Activated CD4-positive, alpha-beta T cell treated with anti-CD3 and anti-CD28 coated beads for 48 hours (primary cell): ENCODE measurements around the gene MYADML2.
"Not testable (repeated sequence)": the region's sequence is repeated elsewhere in the genome, so short reads cannot be mapped to it uniquely, and the experiment has no call there.

Experiments used
- DNase-seq: peaks from one replicate; pipeline ENCODE4 v3.0.0-alpha.2; 2020

The MYADML2 gene

DNA sequence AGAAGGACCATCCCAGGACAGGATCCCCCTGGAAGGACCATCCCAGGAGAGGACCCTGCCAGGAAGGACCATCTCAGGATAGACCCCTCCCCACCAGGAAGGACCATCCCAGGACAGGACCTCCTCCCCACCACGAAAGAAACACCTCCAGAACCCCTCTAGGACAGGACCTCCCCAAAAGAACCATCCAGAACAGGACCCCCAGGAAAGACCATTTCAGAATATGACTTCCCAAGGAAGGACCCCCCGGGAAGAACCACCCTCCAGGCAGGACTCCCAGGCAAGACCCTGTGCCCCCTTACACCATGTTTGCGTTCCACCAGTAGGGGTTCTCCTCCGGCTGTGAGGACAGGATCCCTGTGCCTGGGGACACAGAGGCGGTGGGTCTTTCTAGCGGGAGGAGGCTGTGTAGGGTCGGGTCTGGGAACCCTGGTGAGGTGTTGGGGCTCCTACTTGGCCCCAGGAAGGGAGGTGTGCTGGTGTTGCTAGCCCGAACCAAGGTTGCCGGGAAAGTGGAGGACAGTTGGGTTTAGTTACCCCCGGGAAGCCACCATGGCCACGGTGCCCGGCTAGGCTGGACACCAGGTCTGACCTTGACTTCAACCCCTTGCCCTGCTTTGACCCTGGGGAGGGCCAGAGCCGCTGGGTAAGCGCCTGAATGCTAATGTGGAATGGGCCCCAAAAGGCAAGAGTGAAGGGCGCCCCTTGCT, 11.8 kb upstream of the MYADML2 start:
- DNase-seq, result no peak

DNA sequence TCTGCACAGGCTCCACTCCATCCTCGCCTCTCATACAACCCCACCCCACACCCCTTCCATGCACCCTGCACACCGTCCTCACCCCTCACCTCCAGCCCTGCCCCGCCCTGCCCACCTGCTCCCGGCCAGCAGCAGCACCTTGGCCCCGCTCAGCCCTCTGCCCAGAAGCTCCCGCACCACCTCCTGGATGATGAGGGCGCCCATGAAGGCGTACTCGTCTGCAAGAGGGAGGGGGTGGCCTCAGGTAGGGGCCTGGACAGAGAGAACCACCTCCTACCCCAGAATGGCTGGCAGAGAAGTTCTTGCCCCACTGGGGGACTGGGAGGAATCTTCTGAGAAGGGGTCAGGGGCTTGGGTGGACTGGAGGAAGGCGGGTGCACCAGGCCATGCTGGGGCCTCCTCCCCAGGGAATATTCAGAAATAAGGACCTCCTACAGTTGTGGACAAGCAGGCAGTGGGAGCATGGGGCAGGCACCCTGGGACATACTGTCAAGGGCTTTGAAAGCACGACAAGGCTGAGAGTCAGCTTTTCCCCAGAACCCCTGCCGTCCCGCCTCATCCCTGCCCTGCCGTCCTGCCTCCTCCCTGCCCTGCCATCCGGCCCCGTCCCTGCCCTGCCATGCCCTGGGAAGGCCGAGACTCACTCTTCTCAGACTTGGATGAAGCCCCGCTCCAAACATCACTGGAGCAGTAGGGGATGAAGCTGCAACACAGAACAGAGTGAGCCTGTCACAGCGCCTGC, 10.8 kb upstream of the MYADML2 start:
- no peak for DNase-seq

DNA sequence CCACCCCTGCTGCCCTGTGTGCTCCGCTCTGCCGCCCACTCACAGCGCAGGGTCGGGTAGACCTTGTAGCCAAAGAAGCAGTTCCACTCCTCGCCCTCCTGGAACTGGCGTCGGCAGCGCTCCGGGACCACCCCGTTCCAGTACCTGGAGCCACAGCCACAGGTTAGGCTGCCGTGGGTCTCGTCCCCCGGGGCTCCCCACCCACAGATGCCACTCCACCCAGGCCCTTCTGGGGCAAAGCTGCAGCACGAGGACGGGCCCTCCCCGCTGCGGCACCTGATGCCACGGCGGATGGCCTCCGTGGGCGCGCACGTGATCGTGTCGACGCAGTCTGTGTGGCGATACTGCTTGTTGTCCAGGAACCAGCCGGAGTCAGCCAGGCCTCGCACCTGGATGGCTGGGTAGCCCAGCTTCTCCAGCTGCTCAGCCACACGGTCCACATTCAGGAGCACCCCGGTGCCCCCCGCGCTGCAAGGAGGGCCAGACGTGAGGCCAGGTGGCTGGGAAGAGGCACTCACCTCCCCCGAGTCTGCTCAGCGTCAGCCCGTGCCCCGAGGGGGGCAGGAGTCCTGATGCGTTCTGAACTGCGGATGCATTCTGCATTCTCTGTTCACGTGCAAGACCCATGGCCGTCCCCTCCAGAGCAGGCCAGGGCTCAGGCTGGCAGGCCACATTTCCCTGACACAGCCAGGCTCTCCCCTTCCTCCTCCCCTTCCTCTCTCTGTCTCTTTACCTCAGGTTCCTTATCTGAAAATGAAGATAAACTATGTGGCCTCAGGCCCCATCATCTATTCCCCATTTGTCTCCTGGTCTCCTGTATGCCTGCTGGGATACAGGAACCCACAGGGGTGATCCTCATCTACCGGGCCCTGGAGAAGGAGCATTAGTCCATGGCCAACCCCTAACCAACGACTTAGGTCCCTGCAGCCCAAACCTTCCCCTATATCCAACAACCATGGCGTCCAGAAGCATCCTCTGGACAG, 9.9 kb upstream of the MYADML2 start:
- DNase-seq, result no peak

DNA sequence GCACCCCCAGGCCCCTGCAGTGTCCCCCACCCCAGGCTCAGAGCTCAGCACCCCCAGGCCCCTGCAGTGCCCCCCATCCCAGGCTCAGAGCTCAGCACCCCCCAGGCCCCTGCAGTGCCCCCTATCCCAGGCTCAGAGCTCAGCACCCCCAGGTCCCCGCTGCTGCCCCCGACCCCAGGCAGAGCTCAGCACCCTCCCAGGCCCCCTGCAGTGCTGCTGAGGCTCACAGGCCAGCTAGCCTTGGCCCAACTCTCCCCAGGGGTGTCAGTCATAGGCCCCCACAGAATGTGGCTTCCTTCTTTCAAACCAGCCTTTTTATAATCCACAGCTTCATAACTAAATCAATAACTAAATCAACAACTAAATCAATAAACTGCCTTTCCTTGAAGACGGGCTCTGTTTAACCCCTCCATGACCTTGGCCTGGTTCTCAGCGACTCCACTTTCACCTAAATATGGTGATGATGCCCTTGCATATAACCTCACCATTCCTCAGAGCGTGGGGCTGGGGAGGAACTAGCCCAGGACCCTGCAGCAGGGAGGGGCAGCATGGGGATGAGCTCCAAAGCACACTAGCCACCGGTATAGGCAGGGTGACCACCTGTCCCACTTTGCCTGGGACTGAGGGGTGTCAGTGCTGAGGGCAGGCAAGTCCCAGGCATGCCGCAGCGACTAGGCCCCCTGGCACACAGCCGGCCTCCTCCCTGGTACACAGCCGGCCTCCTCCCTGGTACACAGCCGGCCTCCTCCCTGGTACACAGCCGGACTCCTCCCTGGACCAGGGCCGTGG, 8.9 kb upstream of the MYADML2 start:
- DNase-seq, result no peak

DNA sequence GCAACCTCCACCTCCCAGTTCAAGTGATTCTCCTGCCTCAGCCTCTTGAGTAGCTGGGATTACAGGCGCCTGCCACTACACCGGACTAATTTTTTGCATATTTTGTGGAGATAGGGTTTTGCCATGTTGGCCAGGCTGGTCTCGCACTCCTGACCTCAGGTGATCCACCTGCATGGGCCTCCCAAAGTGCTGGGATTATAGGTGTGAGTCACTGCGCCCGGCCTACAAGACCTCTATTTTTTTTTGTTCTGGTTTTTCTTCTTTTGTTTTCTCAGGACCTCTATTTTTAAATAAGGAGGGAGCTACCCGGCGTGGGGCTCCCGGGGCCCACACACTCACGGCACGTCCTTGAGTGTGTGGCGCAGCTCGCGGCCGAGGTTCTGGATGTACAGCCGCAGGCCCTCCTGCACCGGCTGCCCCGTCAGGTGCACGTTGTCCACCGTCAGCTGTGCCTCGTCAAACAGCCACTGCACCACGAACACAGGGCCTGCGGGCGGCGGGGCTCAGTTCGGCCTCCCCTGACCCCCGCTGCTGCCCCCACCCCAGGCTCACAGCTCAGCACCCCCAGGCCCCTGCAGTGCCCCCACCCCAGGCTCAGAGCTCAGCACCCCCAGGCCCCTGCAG, 8.1 kb upstream of the MYADML2 start:
- no peak for DNase-seq

DNA sequence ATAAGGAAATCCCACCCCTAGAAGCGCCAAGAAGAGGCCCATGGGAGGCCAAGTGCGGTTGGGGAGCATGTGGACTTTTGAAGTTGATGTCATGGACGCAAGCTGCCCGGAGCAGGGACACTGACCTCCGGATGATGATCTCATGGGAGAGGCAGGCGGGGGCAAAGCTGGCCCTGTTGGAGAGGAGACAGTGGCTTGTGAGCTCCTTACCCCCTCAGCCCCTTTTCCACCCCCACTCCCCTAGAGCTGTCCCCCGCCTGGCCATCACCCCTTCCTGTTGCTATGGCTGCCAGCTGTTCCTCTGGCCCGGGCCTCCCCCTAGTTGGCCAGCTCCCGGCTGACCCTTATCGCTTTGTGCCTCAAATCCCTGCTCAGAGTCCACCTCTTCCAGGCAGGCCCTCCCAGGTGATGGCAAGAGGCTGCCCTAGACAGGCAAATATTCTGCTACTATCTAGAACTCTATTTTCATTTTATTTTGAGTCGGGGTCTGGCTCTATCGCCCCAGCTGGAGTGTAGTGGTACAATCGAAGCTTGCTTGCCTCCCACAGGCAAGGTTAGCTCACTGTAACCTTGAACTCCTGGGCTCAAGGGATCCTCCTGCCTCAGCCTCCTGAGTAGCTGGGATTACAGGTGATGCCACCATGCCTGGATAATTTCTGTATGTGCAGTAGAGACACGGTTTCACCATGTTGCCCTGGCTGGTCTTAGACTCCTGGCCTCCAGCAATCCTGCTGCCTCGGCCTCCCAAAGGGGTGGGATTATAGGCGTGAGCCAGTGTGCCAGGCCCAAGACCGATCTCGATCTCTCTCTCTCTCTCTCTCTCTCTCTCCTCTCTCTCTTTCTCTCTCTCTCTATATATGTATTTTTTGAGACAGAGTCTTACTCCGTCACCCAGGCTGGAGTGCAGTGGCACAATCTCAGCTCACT, 7.4 kb upstream of the MYADML2 start:
- no peak for DNase-seq

DNA sequence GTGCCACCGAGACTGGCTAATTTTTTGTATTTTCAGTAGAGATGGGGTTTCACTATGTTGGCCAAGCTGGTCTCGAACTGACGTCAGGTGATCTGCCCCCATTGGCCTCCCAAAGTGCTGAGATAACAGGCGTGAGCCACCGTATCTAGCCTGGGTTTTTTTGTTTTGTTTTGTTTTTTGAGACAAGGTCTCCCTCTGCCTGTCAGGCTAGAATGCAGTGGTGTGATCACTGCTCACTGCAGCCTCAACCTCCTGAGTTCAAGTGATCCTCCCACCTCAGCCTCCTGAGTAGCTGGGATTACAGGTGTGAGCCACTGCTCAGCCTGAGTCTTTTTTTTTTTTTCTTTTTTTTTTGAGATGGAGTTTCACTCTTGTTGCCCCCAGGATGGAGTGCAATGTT, 6.4 kb upstream of the MYADML2 start:
- not testable (repeated sequence) for DNase-seq

DNA sequence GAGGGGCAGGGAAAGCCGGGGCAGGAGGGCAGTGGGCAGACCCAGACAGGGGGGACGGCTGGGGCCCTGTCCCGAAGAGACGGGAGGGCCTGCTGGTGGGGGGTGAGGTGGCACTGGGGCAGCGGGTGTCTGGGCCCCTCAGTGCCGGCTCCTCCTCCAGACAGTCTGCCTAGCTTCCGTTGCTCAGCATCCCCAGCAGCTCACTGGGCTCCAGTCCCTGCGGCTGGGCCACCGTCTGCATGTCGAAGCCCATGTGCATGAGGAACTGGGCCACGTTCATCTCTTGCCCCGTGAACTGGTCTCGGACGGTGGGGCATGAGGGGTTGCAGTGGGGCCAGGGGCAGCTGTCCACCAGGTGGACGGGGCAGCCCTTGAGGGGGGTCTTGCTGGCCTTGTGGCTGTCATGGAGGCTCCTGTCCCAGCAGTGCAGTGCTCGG, 5.8 kb upstream of the MYADML2 start:
- DNase-seq, result no peak

DNA sequence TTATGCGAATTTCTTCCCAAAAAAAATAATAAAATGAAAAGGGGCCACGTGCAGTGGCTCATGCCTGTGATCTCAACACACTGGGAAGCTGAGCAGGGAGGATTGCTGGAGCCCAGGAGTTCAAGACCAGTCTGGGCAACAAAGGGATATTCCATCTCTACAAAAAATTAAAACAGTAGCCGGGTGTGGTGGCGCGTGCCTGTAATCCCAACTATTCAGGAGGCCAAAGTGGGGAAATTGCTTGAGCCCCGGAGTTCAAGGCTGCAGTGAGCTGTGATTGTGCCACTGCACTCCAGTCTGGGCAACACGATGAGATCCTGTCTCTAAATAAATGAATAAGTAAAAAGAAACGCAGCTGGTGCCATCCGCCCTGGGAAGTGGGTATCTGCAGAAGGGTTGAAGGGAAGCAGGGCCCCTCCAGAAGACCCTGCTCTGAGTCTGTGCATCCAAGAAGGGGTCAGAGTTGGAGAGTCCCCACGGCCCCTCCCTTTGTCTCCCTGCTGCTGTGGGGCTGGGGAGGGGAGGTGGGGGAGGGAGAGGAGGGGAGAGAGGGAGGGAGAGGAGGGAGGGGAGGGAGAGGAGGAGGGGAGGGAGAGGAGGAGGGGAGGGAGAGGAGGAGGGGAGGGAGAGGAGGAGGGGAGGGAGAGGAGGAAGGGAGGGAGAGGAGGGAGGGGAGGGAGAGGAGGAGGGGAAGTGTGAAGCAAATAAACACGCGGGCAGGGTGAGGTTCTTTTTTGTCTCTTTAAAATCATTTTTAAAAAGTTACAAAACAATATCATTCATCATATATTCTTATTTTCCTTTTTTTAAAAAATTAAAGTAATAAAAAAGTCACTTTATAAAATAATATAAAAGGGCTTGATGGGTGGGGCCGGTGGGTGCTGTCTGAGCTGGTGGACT, 5.0 kb upstream of the MYADML2 start:
- DNase-seq, result no peak

DNA sequence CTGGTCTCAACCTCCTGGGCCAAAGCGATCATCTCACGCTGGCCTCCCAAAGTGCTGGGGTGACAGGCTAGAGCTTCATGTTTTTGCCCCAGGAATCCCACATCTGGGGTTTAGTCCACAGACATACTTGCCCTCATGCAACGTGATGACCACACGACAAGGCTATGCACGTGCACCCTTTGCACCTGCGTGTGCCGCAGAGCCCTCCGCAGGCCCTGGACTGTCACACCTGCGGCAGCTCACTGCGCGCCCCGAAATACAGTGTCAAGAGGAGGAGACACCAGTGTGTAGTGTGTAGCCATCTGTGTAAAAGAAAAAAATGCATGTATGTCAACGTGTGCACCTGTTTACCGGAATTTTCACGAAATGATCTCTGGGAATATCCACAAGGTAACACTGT, 3.5 kb upstream of the MYADML2 start:
- DNase-seq, result no peak

DNA sequence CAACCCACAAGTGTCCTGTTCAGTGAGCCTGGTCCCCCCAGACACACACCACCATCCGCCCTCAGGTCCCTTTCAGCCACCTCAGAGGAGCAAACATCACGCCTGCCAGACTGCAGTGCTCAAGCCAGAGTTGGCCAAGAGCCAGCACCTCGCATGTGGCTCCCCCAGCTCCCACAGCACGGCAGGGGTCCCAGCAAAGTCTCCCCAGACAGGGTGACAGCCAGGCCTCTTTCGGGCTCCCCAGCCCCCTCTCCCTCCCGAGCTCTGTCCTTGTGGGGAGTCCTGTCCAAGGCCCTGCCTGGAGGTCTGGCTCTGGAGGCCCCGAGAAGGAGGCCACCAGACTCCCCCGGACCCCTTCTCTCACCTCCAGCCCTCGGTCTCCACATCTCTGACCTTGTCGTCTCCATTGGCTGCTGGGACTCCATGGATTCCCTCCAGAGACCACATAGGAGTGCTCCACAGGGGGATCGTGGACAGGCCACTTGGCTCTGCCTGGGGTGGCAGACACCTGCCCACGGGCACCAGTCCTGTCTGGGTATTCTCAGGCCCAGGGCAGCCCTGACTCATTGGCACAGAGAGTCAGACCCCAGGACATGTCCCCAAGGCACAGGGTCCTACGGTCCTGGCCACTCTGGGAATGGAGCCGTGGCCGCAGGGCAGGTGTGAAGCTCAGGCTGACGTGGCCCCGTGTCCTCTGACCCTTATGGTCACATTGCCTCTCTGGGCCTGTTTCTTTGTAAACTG, 1.8 kb upstream of the MYADML2 start:
- DNase-seq, result no peak

DNA sequence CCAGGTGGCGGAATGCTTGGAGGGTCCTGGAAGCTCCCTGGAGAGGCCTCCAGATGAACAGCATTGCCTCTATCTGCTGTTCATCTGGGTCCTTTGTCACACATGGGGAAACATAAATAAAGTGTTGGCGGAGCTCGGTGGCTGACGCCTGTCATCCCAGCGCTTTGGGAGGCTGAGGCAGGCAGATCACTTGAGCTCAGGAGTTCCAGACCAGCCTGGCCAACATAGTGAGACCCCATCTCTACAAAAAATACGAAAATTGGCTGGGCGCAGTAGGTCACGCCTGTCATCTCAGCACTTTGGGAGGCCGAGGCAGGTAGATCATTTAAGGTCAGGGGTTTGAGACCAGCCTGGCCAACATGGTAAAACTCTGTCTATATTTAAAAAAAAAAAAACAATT, 2.2 kb downstream of the MYADML2 start:
- DNase-seq, result no peak

DNA sequence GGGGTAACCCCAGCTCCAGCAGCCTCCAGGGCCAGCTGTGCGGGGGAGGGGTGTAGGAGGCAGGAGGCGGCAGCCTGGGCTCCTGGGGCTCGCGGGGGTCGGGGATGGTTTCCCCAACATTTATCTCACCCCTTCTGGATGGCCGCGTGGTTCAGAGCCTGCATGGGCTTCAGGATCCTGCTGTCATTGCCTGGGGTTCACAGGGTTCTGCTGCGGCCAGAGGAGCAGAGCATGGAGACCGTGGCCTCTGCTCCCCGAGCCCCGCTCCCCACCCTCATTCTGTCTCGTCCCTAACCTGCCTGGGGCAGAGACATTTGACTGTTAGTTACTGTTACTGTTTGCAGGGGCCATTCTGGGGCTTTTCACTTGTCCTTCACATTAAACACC, 4.9 kb downstream of the MYADML2 start:
- DNase-seq, result no peak

DNA sequence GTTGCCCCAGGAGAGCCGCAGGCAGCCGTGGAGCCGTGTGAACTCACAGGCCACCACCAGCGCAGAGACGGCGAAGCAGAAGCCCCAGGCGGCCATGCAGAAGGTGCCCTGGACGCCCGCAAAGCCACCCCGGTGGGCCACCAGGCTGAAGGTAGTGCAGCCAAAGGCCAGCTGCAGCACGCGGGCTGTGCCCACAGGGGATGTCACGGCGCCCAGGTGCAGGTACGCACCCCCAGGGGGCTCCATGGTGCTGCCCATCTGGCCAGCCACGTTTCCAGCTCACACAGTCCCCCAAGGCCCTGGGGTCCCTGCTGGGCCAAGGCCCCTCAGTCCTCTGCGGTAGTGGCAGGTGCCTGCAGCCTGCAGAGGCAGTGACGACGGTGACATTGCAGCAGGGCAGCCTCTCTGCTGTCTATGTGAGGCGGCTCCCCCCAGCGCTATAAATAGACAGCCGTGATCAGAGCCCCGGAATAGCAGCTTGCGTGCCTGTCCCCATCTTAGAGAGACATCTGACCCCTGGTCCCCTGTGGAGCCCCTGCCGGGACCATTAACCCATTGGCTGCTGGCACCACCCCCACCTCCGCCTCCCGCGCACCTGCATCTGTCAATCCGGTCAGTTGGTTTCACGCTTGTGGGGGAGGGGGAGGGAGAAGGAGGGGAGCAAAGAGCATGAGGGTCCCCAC, 5.4 kb downstream of the MYADML2 start:
- DNase-seq, result no peak

DNA sequence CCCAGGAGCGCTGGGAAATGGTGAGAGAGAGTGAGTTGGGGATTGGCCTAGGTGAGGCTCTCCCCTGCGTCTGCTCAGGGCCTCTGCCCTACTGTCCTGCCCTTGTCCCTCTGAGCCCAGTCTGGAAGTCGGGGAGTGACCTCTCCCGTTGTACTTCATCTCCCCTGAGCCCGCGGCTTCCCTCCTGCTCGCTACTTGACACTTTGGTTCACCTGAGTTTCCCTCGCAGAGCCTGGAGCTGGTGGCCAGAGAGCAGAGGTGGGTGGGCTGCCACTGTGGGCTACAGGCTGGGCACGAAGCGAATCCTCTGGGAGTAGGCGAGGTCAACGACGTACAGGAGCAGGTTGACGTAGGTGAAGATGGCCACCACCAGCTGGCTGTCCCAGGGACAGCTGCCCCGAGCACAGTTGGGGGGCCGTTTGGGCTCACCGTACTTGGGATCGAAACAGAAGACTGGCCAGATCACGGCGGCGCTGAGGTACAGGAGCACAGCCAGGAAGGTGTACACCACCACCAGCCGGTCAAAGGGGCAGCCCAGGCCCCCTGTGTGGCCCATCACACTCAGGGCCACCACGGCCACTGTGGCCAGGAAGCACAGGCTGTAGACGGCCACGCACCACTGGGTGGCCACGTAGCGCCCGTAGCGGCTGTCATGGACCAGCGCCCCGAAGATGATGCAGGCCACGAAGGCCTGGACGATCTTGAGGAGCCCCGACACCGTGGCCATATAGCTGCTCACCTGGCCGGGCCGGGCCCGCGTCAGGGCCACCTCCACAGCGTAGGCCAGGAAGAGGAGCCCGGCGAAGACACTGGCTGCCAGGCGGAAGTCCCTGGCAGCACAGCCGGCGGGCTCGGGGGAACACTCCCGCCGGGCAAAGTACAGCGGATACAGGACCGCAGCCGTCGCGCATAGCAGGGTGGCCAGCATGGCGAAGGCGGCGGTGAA, 6.2 kb downstream of the MYADML2 start:
- no peak for DNase-seq

DNA sequence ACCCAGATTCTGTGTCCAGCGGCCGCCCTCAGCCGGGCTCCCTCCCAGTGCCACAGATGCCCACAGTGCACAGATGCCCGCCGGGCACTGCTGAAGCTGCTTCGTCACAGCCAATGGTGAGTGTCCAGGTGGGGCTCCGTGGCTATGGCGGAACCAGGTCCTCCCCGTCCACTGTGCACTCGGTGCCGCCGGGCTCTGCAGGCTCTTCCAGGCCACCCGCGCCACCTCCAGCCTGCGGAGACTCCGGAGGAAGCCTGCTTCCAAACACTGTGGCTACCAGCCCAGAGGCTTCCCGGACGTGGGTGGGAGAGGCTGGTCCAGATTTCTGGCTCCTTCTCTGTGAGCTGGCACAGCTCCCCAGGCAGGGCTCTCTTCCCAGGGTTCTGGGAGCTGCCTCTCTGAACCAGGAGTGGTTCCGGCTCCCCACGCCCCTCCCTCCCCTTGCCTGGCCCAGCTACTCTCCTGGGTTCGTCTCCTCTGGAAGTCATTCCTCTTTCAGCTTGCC, 7.1 kb downstream of the MYADML2 start:
- DNase-seq, result no peak

DNA sequence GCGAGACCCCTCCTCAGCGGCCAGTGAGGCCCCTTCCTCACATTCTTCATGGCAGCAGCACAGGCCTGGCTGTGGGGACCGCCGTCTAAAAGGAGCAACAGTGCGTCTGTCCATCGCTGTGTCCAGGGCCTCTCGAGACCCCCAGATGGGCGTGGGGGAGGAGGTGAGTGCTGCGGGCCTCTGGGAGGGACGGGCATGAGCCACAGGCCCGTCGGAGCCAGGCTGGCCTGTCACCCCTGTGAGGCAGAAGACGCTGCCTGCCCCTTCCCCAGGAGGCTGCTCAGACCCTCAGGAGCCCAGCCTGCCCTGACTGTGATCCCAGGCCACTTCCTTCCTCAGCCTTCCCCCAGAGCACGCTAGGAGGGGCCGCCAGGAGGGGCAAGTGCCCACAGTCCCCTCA, 7.8 kb downstream of the MYADML2 start:
- no peak for DNase-seq
